Testis (tissue), 5 donors: Measurements from ENCODE around the gene CNPY4. TPM values are rescaled to one million over a fixed set of nuclear protein-coding genes. Genes with fewer than 3 reads are reported as not detected.

Experiments used
- DNase-seq: peaks from one replicate; pipeline ENCODE4 v3.0.0-alpha.2; 2019
- H3K27ac ChIP-seq, 2 donors: fragments of 200-600 bp; sonication (generic); one replicate each; pipeline ENCODE4 v1.5.1; 2019
- H3K27me3 ChIP-seq: fragments of 200-600 bp; sonication (generic); one replicate; pipeline ENCODE4 v1.5.1; 2019
- H3K36me3 ChIP-seq: fragments of 200-600 bp; sonication (generic); one replicate; pipeline ENCODE4 v1.5.1; 2017; ENCODE audit warnings: low read depth; ENCODE audit errors: missing control alignments
- H3K4me1 ChIP-seq: fragments of 200-600 bp; sonication (generic); one replicate; pipeline ENCODE4 v1.5.1; 2019
- H3K4me3 ChIP-seq, 2 donors: fragments of 200-600 bp; sonication (generic); one replicate each; pipeline ENCODE4 v1.5.1; 2017 to 2019
- H3K9me3 ChIP-seq: fragments of 200-600 bp; sonication (generic); one replicate; pipeline ENCODE4 v1.5.1; 2017
- POLR2A ChIP-seq: fragments of 450-650 bp; IDR thresholded peaks from one replicate; pipeline ENCODE4 v1.6.1; 2017; ENCODE audit warnings: antibody characterized with exemption, mild to moderate bottlenecking, moderate library complexity
- WGBS, 2 donors: methylation state at CpG; one replicate each; pipeline ENCODE4 v1.1.5; 2018; 5-methylcytosine and 5-hydroxymethylcytosine counted together
- intact Hi-C: fragments of 100-400 bp; cut with DNase I; formaldehyde crosslinking; loops from one replicate; pipeline ENCODE4 v1.15.1; 2023; ENCODE audit warnings: low total_unique reads
- long read RNA-seq, 2 donors: transcript quantifications; one replicate each; lab custom pipeline, GENCODE V29; 2026
- polyA plus RNA-seq: library from polyadenylated mRNA; stranded (reverse); fragments of 350-450 nt; fragmentation: Illumina TruSeq; extraction: RNeasy Lipid Tissue Mini Kit (QIAGEN cat#74804); gene quantifications from one replicate; pipeline ENCODE4 v1.2.3, GENCODE V29; 2014; ENCODE audit warnings: low read depth, low replicate concordance; ENCODE audit not compliant: insufficient read depth
- total RNA-seq, 2 donors: library from RNA; depleted of rRNA; stranded (reverse); fragments of >200 nt; gene quantifications; one replicate each; pipeline ENCODE4 v1.2.3, GENCODE V29; 2016
- TF ChIP-seq, protein P1 (sequence below), 3 experiments: fragments of 450-650 bp in 2 of 3; fragments of 200-600 bp in 1 of 3; sonication (generic) in 1 of 3; IDR thresholded peaks; one replicate each; pipeline ENCODE4 v1.5.1; 2016 to 2019; ENCODE audit warnings: antibody characterized with exemption in 3 of 3, mild to moderate bottlenecking in 2 of 3, moderate library complexity in 1 of 3

The CNPY4 gene, protein sequence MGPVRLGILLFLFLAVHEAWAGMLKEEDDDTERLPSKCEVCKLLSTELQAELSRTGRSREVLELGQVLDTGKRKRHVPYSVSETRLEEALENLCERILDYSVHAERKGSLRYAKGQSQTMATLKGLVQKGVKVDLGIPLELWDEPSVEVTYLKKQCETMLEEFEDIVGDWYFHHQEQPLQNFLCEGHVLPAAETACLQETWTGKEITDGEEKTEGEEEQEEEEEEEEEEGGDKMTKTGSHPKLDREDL
- total RNA-seq (10 to 100 TPM; 14.3 to 19.3 TPM), polyA plus RNA-seq (22.2 TPM)
- long read RNA-seq, donor 1, transcript CNPY4-204 (5 exons, 1,024 nt), result minor isoform, 9 of 28 reads
- long read RNA-seq, donor 1, transcript CNPY4-201 (6 exons, 1,502 nt), result major isoform, 19 of 28 reads
- long read RNA-seq, donor 1, partial matches to known transcripts, result 0 of 28 reads
- long read RNA-seq, donor 1, other reads (novel, unspliced or antisense), result 0 of 28 reads
- long read RNA-seq, donor 2, transcript CNPY4-201 (6 exons, 1,502 nt), result major isoform, 9 of 34 reads
- long read RNA-seq, donor 2, partial matches to known transcripts, result 22 of 34 reads
- long read RNA-seq, donor 2, other reads (novel, unspliced or antisense), result 0 of 34 reads

- WGBS, 2 donors, result 0% methylated on average over 21 to 47 of the region's 49 CpGs
- no peaks in the 10 kb centered on the region for H3K36me3 ChIP-seq
- intact Hi-C loops, result no loop called here
- TF ChIP-seq, protein P1, sequence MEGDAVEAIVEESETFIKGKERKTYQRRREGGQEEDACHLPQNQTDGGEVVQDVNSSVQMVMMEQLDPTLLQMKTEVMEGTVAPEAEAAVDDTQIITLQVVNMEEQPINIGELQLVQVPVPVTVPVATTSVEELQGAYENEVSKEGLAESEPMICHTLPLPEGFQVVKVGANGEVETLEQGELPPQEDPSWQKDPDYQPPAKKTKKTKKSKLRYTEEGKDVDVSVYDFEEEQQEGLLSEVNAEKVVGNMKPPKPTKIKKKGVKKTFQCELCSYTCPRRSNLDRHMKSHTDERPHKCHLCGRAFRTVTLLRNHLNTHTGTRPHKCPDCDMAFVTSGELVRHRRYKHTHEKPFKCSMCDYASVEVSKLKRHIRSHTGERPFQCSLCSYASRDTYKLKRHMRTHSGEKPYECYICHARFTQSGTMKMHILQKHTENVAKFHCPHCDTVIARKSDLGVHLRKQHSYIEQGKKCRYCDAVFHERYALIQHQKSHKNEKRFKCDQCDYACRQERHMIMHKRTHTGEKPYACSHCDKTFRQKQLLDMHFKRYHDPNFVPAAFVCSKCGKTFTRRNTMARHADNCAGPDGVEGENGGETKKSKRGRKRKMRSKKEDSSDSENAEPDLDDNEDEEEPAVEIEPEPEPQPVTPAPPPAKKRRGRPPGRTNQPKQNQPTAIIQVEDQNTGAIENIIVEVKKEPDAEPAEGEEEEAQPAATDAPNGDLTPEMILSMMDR (IDR thresholded peaks at IDR 0.05), result no peak
- TF ChIP-seq POLR2A, result no peak
- H3K27ac ChIP-seq, result peak within 1 kb of the TSS; percentile 72 to 93
- peaks cover 14% of the 10 kb centered on the region for H3K4me1 ChIP-seq
- peak; percentile 97 for DNase-seq
- no peaks in the 10 kb centered on the region for H3K27me3 ChIP-seq
- peak within 1 kb of the TSS; percentile 66 to 73 for H3K4me3 ChIP-seq
- no peaks in the 10 kb centered on the region for H3K9me3 ChIP-seq
Measured at GRCh38 chr7:100119072-100119969, at the start of gene CNPY4, which contains the start of gene TAF6. CNPY4 (plus strand) TSS chr7:100119634; CDS start chr7:100119745, 111 bp downstream. TAF6 (minus strand) TSS chr7:100119358; CDS start chr7:100114209, 5,149 bp downstream.

DNA sequence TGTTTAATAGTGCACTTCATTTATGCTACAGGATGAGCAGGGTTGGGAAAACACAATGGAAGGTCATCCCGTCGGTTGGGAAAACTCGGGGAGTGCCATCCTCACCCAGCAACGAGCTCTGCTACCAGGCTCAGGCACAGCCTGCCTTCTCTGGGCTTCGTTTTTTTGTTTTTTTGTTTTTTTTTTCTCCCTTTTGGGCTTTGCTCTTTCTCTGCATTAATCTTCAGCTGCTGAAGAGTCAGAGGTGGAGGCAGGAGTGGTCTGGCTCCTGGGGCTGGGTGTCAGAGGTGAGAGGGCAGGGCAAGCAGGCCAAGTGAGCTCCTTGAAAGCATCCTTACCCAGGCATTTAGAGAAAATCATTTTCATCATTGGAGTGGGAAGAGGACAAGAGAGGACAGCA lies 49.4 kb upstream of the CNPY4 start:
- peaks cover 4% of the 10 kb centered on the region for H3K4me1 ChIP-seq

GRCh38 chr7:100071018-100071723 lies 48.3 kb upstream of the CNPY4 start:
- 96 to 97% methylated on average over 11 of the region's 11 CpGs for WGBS, 2 donors
- Histone ChIP-seq H3K4me1 (no peaks in the 10 kb centered on the region), H3K36me3 (peaks cover 11% of the 10 kb centered on the region), H3K9me3 (no peaks in the 10 kb centered on the region), H3K27ac (no peak overlapping the region), H3K27me3 (no peaks in the 10 kb centered on the region), H3K4me3 (no peak overlapping the region)
- DNase-seq, result no peak
- TF ChIP-seq, protein P1 (IDR thresholded peaks at IDR 0.05), result no peak
- no peak for TF ChIP-seq POLR2A
- intact Hi-C loops, result no loop called here

More for the DNA sequence above, 49.4 kb upstream of the CNPY4 start:
- H3K27me3 ChIP-seq, result no peaks in the 10 kb centered on the region
- H3K27ac ChIP-seq, result no peak overlapping the region
- 94 to 98% methylated on average over 5 of the region's 5 CpGs for WGBS, 2 donors
- TF ChIP-seq POLR2A, result no peak
- TF ChIP-seq, protein P1 (IDR thresholded peaks at IDR 0.05), result no peak
- intact Hi-C loops, result no loop called here
- H3K36me3 ChIP-seq, result peaks cover 11% of the 10 kb centered on the region
- DNase-seq, result no peak
- no peak overlapping the region for H3K4me3 ChIP-seq
- H3K9me3 ChIP-seq, result no peaks in the 10 kb centered on the region

GRCh38 chr7:100072462-100072861 lies 47.0 kb upstream of the CNPY4 start:
- 93 to 95% methylated on average over 10 of the region's 10 CpGs for WGBS, 2 donors

More at GRCh38 chr7:100072462-100072861, 47.0 kb upstream of the CNPY4 start:
- no peaks in the 10 kb centered on the region for H3K4me1 ChIP-seq
- no peak for DNase-seq
- H3K4me3 ChIP-seq, result no peak overlapping the region
- TF ChIP-seq, protein P1 (IDR thresholded peaks at IDR 0.05), result no peak
- TF ChIP-seq POLR2A, result no peak
- intact Hi-C loops, result no loop called here
- no peaks in the 10 kb centered on the region for H3K27me3 ChIP-seq
- H3K9me3 ChIP-seq, result no peaks in the 10 kb centered on the region
- no peak overlapping the region for H3K27ac ChIP-seq
- H3K36me3 ChIP-seq, result peaks cover 11% of the 10 kb centered on the region
